ENCODE data around the gene GLE1.

Gene GLE1

GRCh38 chr9:128558431-128559310 lies 54.2 kb downstream of the GLE1 start (continued):
- TF ChIP-seq PRDM6 (tag by site-specific recombination; IDR thresholded peaks at IDR 0.05) (peak; percentile 92), ZXDB (tag by site-specific recombination; IDR thresholded peaks at IDR 0.05) (peak; percentile 56), KLF9 (tag by site-specific recombination; IDR thresholded peaks at IDR 0.05; ENCODE audit: low read depth) (peak; percentile 69), IKZF3 (tag by site-specific recombination; IDR thresholded peaks at IDR 0.05) (peak; percentile 73), ZNF366 (tag by site-specific recombination; conservative IDR thresholded peaks at IDR 0.05) (peak; percentile 83), ZBTB8A (tag by site-specific recombination; IDR thresholded peaks at IDR 0.05) (0 out of 2 replicates have a peak, but pooled peaks have one; percentile 20), ZNF692 (tag by site-specific recombination; IDR thresholded peaks at IDR 0.05) (peak; percentile 33; the same call in 1 of the 2 replicates), ZNF510 (tag by site-specific recombination; IDR thresholded peaks at IDR 0.05; ENCODE audit: insufficient replicate concordance) (no peak), ZNF274 (IDR thresholded peaks at IDR 0.05; ENCODE audit: low read length) (no peak), ZNF274 (tag by site-specific recombination; IDR thresholded peaks at IDR 0.05; ENCODE audit: borderline replicate concordance) (no peak), ZNF423 (tag by site-specific recombination; IDR thresholded peaks at IDR 0.05) (0 out of 2 replicates have a peak, but pooled peaks have one; percentile 32), ZEB2 (tag by site-specific recombination; IDR thresholded peaks at IDR 0.05) (peak; percentile 65; the same call in 1 of the 2 replicates), ZBTB17 (tag by site-specific recombination; IDR thresholded peaks at IDR 0.05) (peak; percentile 71), PRDM4 (tag by site-specific recombination; IDR thresholded peaks at IDR 0.05) (peak; percentile 74), PRDM1 (tag by site-specific recombination; IDR thresholded peaks at IDR 0.05) (peak; percentile 84), ZBTB1 (tag by site-specific recombination; IDR thresholded peaks at IDR 0.05) (0 out of 2 replicates have a peak, but pooled peaks have one; percentile 49), ZNF324 (tag by site-specific recombination; IDR thresholded peaks at IDR 0.05) (peak; percentile 10; the same call in 1 of the 2 replicates), ZNF335 (tag by site-specific recombination; conservative IDR thresholded peaks at IDR 0.05) (peak; percentile 63), ZFHX2 (tag by site-specific recombination; conservative IDR thresholded peaks at IDR 0.05) (no peak), GLIS1 (tag by site-specific recombination; IDR thresholded peaks at IDR 0.05) (peak; percentile 25; the same call in 1 of the 2 replicates), INSM2 (tag by site-specific recombination; IDR thresholded peaks at IDR 0.05) (peak; percentile 21), OSR2 (tag by site-specific recombination; IDR thresholded peaks at IDR 0.05) (peak; percentile 70), ZNF768 (tag by site-specific recombination; IDR thresholded peaks at IDR 0.05) (peak; percentile 53; the same call in 1 of the 2 replicates), ZBTB44 (tag by site-specific recombination; IDR thresholded peaks at IDR 0.05) (peak; percentile 95), ATF2 (tag by site-specific recombination; IDR thresholded peaks at IDR 0.05; ENCODE audit: low read depth) (peak; percentile 80), ZNF530 (tag by site-specific recombination; IDR thresholded peaks at IDR 0.05; ENCODE audit: low read depth) (no peak), ZNF2 (tag by site-specific recombination; IDR thresholded peaks at IDR 0.05) (peak; percentile 12; the same call in 1 of the 2 replicates)

Data from HEK293 (cell line).